Measurements from ENCODE around the gene FBXL13.

- TF ChIP-seq CTCF (IDR thresholded peaks at IDR 0.05; ENCODE audit: insufficient read depth, low read length), result no peak
- TF ChIP-seq POLR2AphosphoS5 (IDR thresholded peaks at IDR 0.05; ENCODE audit: low read depth), result no peak
- TF ChIP-seq, protein P1, sequence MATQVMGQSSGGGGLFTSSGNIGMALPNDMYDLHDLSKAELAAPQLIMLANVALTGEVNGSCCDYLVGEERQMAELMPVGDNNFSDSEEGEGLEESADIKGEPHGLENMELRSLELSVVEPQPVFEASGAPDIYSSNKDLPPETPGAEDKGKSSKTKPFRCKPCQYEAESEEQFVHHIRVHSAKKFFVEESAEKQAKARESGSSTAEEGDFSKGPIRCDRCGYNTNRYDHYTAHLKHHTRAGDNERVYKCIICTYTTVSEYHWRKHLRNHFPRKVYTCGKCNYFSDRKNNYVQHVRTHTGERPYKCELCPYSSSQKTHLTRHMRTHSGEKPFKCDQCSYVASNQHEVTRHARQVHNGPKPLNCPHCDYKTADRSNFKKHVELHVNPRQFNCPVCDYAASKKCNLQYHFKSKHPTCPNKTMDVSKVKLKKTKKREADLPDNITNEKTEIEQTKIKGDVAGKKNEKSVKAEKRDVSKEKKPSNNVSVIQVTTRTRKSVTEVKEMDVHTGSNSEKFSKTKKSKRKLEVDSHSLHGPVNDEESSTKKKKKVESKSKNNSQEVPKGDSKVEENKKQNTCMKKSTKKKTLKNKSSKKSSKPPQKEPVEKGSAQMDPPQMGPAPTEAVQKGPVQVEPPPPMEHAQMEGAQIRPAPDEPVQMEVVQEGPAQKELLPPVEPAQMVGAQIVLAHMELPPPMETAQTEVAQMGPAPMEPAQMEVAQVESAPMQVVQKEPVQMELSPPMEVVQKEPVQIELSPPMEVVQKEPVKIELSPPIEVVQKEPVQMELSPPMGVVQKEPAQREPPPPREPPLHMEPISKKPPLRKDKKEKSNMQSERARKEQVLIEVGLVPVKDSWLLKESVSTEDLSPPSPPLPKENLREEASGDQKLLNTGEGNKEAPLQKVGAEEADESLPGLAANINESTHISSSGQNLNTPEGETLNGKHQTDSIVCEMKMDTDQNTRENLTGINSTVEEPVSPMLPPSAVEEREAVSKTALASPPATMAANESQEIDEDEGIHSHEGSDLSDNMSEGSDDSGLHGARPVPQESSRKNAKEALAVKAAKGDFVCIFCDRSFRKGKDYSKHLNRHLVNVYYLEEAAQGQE (IDR thresholded peaks at IDR 0.05; ENCODE audit: insufficient replicate concordance, low read depth), result no peak
- TF ChIP-seq GABPA (IDR thresholded peaks at IDR 0.05; ENCODE audit: low read depth), result no peak
- TF ChIP-seq SPI1 (IDR thresholded peaks at IDR 0.05; ENCODE audit: borderline replicate concordance, low read depth), result no peak
Observed at GRCh38 chr7:103031781-103032180, 42.8 kb downstream of the FBXL13 start.
